Tibial nerve (tissue), 4 donors: Measurements from ENCODE around the gene RNF212. TPM values are rescaled to one million over a fixed set of nuclear protein-coding genes. Genes with fewer than 3 reads are reported as not detected.

Experiments
- DNase-seq, 2 donors: peaks; one replicate each; pipeline ENCODE4 v3.0.0-alpha.2; 2019; ENCODE audit warnings: low spot score in 2 of 2
- H3K27ac ChIP-seq, 4 donors: fragments of 200-600 bp; sonication (generic) in 3 of 4; one replicate each; pipeline ENCODE4 v1.5.1; 2017 to 2019; ENCODE audit warnings: mild to moderate bottlenecking in 1 of 4
- H3K27me3 ChIP-seq, 2 donors: fragments of 200-600 bp; sonication (generic) in 1 of 2; one replicate each; pipeline versions ENCODE4 v1.5.1 to v1.6.0; 2017 to 2019
- H3K36me3 ChIP-seq, 3 donors: fragments of 200-600 bp; sonication (generic); one replicate each; pipeline ENCODE4 v1.5.1; 2018 to 2019
- H3K4me1 ChIP-seq, 4 donors: fragments of 200-600 bp; sonication (generic) in 3 of 4; one replicate each; pipeline ENCODE4 v1.5.1; 2017 to 2019
- H3K4me3 ChIP-seq, 4 donors: fragments of 200-600 bp; sonication (generic) in 3 of 4; one replicate each; pipeline ENCODE4 v1.5.1; 2017 to 2019; ENCODE audit warnings: mild to moderate bottlenecking in 1 of 4, moderate library complexity in 1 of 4
- H3K9me3 ChIP-seq, 4 donors: fragments of 200-600 bp; sonication (generic) in 3 of 4; one replicate each; pipeline ENCODE4 v1.5.1; 2017 to 2019
- EP300 ChIP-seq, 2 donors: sonication (generic); formaldehyde crosslinking; IDR thresholded peaks; one replicate each; pipeline ENCODE4 v1.6.1; 2017; ENCODE audit warnings: antibody characterized with exemption in 2 of 2, mild to moderate bottlenecking in 1 of 2
- POLR2A ChIP-seq, 2 donors: fragments of 450-650 bp; IDR thresholded peaks; one replicate each; pipeline ENCODE4 v1.6.1; 2017; ENCODE audit warnings: antibody characterized with exemption in 2 of 2, mild to moderate bottlenecking in 2 of 2, moderate library complexity in 2 of 2
- WGBS, 2 donors: methylation state at CpG; one replicate each; pipeline ENCODE4 v1.1.5; 2018; 5-methylcytosine and 5-hydroxymethylcytosine counted together
- total RNA-seq, 4 donors: library from RNA; depleted of rRNA; stranded (reverse); fragments of >200 nt; gene quantifications; one replicate each; pipeline ENCODE4 v1.1.0, GENCODE V29; 2016
- TF ChIP-seq, protein P1 (sequence below), 5 experiments: fragments of 200-600 bp in 3 of 5; fragments of 450-650 bp in 2 of 5; sonication (generic) in 3 of 5; IDR thresholded peaks; one replicate each; pipeline ENCODE4 v1.5.1; 2016 to 2019; ENCODE audit warnings: antibody characterized with exemption in 5 of 5, mild to moderate bottlenecking in 3 of 5, moderate library complexity in 2 of 5

Gene RNF212
- total RNA-seq, 4 donors from 2014 or later, result 2.5 to 24.7 (median 9.8) TPM

DNA sequence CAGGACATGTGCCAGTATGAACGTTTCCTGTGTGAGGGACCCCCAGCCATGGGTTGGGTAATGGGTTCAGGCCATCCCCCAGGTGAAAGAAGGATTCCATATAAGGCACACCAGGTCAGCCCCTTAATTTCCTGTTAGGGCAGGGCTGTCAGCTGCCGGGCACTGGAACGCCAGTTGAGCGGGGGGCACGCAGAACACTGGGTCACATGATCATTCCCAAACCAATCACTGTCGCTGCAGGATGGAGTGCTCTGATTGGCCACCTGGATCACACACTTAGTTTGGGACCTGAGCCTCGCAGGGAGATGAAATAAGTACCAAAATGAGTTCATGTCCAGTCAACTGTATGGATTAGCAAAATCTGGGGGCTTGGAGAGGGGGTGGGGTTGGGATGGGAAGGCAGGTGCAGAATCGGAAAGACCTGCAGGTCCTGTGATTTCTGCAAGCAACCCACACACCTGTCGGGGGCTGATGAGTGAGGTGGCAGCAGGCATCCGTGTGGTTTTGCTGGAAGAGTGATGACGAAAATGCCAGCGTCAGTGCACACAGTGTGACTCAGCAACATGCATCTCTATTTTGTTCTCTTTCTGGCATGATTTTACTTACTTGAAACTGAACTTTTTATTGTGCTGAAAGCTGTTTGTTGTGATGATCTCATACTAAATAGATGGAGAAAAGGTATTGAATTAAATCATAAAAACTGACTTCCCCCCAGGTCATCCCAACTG lies 32.2 kb downstream of the RNF212 start:
- Histone ChIP-seq H3K9me3 (no peaks in the 10 kb centered on the region), H3K27me3 (peaks cover 0 to 9% of the 10 kb centered on the region in 2 donors), H3K36me3 (no peaks in the 10 kb centered on the region), H3K4me3 (no peak overlapping the region), H3K4me1 (no peaks in the 10 kb centered on the region), H3K27ac (no peak overlapping the region)
- TF ChIP-seq, protein P1, sequence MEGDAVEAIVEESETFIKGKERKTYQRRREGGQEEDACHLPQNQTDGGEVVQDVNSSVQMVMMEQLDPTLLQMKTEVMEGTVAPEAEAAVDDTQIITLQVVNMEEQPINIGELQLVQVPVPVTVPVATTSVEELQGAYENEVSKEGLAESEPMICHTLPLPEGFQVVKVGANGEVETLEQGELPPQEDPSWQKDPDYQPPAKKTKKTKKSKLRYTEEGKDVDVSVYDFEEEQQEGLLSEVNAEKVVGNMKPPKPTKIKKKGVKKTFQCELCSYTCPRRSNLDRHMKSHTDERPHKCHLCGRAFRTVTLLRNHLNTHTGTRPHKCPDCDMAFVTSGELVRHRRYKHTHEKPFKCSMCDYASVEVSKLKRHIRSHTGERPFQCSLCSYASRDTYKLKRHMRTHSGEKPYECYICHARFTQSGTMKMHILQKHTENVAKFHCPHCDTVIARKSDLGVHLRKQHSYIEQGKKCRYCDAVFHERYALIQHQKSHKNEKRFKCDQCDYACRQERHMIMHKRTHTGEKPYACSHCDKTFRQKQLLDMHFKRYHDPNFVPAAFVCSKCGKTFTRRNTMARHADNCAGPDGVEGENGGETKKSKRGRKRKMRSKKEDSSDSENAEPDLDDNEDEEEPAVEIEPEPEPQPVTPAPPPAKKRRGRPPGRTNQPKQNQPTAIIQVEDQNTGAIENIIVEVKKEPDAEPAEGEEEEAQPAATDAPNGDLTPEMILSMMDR (IDR thresholded peaks at IDR 0.05), result no peak
- TF ChIP-seq POLR2A (IDR thresholded peaks at IDR 0.05) (no peak), EP300 (IDR thresholded peaks at IDR 0.05) (no peak)
- 61 to 62% methylated on average over 12 of the region's 12 CpGs for WGBS, 2 donors
- no peak for DNase-seq

DNA sequence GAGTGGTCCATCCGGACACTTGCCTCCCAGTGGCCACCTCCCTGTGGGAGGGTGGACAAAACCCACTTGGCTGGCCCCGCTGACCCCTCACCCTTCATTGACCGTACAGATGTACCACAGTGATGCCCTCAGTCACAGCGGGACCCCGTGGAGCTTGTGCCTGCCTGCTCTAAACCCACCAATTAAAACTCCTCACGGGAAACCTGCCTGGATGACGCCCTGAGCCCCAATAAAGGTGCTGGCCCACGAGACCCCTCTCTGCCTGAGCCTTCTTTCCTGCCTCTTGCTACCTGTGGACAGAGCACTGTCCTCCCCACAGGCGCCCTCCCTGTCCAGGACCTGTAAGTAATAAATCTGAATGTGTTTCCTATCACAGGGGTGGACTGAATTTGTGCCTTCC lies 32.9 kb downstream of the RNF212 start:
- TF ChIP-seq, protein P1 (IDR thresholded peaks at IDR 0.05), result no peak
- TF ChIP-seq POLR2A (IDR thresholded peaks at IDR 0.05) (no peak), EP300 (IDR thresholded peaks at IDR 0.05) (no peak)
- H3K27me3 ChIP-seq, result peaks cover 0 to 9% of the 10 kb centered on the region in 2 donors
- WGBS, 2 donors, result 82 to 85% methylated on average over 8 to 9 of the region's 9 CpGs
- H3K4me1 ChIP-seq, result no peaks in the 10 kb centered on the region
- H3K4me3 ChIP-seq, result no peak overlapping the region
- DNase-seq, result no peak
- no peak overlapping the region for H3K27ac ChIP-seq
- H3K9me3 ChIP-seq, result no peaks in the 10 kb centered on the region
- no peaks in the 10 kb centered on the region for H3K36me3 ChIP-seq

DNA sequence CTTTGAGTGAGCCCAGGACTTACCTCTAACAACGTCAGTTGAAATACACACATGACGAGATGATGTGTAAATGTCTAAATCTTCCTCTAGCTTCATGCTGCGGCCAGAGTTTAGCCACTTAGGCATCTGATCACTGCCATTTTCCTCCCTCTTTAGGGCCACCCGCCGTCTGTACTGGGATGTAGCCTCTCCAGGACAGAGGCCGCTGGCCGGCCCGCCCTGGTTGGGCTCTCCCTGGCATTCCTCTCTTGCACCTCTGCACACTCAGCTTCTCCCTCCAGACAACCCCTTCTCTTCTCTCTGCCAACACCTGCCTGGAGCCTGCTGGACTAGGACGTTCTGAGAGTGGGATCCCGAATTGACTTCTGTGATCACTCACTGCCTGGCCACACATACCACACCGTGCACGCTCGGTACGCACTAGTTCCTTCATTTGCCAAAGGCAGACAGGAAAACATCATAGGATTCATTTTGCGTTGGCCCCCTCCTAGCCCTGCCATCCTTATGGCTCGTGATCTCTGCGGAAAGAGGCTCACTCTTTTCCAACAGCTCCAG lies 33.6 kb downstream of the RNF212 start:
- TF ChIP-seq POLR2A (IDR thresholded peaks at IDR 0.05) (no peak), EP300 (IDR thresholded peaks at IDR 0.05) (no peak)
- TF ChIP-seq, protein P1 (IDR thresholded peaks at IDR 0.05), result no peak
- H3K4me1 ChIP-seq, result no peaks in the 10 kb centered on the region
- no peak overlapping the region for H3K27ac ChIP-seq
- no peak for DNase-seq
- no peaks in the 10 kb centered on the region for H3K36me3 ChIP-seq
- no peak overlapping the region for H3K4me3 ChIP-seq
- WGBS, 2 donors, result 85 to 92% methylated on average over 17 of the region's 17 CpGs
- no peaks in the 10 kb centered on the region for H3K9me3 ChIP-seq
- peaks cover 0 to 9% of the 10 kb centered on the region in 2 donors for H3K27me3 ChIP-seq

DNA sequence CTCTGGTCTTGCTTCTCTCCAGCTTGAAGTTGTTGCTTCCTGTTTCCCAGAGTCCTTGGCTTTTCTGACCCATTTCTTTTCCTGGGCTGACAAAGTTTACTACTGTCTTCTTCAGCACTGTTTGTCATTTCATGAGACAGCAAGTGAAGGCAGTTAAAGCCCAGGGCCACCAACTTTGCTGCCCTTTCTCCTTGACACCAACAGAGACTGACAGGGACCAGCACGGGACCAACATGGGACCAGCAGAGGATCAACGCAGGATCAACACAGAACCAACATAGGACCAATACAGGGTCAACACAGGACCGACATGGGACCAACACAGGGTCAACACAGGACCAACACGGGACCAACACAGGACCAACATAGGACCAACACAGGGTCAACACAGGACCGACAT lies 34.9 kb downstream of the RNF212 start:
- WGBS, 2 donors, result 85 to 98% methylated on average over 5 of the region's 5 CpGs
- no peak overlapping the region for H3K27ac ChIP-seq
- no peaks in the 10 kb centered on the region for H3K4me1 ChIP-seq
- H3K27me3 ChIP-seq, result peaks cover 0 to 9% of the 10 kb centered on the region in 2 donors
- no peaks in the 10 kb centered on the region for H3K9me3 ChIP-seq
- no peaks in the 10 kb centered on the region for H3K36me3 ChIP-seq
- H3K4me3 ChIP-seq, result no peak overlapping the region
- TF ChIP-seq POLR2A (IDR thresholded peaks at IDR 0.05) (no peak), EP300 (IDR thresholded peaks at IDR 0.05) (no peak)
- TF ChIP-seq, protein P1 (IDR thresholded peaks at IDR 0.05), result no peak
- DNase-seq, result no peak

DNA sequence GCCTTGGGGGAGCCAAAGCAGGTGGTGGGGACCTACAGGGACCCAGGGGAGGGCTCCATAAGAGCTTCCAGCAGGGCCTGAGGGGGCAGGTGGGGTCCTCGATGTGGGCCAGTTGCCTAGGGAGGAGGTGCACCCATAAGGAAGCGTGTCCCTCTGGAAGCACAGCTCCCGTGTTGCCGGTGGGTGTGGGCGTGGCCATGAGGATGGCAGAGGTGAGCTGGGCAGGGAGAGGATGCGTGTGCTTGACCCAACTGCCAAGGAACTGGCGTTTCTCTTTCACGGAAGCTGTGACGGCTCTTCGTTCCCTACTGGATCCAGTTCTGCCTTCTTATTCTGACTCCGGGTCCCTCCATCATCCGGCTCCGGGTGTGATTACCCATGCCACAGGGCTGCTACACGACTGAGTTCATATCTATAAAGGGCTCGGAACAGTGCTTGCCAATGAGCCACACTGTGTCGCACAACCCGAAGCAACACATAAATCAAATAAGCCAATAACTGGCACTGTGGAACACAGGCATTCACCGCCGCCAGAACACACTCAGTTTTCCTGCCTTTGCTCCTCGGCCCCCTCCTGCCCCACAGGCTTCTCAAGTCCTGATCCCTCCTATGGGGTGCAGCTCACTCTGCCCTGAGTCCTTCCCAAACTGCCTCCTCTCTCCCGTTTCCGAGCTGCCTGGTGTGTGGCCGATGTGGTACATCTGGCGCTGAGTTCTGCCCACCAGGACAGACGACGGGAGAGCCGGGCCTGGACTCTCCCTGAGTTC lies 35.5 kb downstream of the RNF212 start:
- WGBS, 2 donors, result 85 to 89% methylated on average over 27 of the region's 27 CpGs
- H3K36me3 ChIP-seq, result no peaks in the 10 kb centered on the region
- TF ChIP-seq POLR2A (IDR thresholded peaks at IDR 0.05) (no peak), EP300 (IDR thresholded peaks at IDR 0.05) (no peak)
- TF ChIP-seq, protein P1 (IDR thresholded peaks at IDR 0.05), result no peak
- no peak overlapping the region for H3K27ac ChIP-seq
- no peak overlapping the region for H3K4me3 ChIP-seq
- no peaks in the 10 kb centered on the region for H3K9me3 ChIP-seq
- DNase-seq, result no peak
- H3K4me1 ChIP-seq, result peaks cover 0 to 3% (median 0%) of the 10 kb centered on the region in 4 donors
- H3K27me3 ChIP-seq, result peaks cover 0 to 9% of the 10 kb centered on the region in 2 donors
